Psoas muscle (tissue), 8 donors: ENCODE data around the gene FOSL1. TPM values are rescaled to one million over a fixed set of nuclear protein-coding genes. Genes with fewer than 3 reads are reported as not detected.
A peak's percentile ranks its signal among the peaks of the same experiment; 100 is the strongest.

Experiments used
- ATAC-seq, 4 donors: fragments of 200-7000 bp; cut with Tn5 transposase; one replicate each; pipeline ENCODE4 v1.9.1; 2020; ENCODE audit warnings: moderate library complexity in 3 of 4, mild to moderate bottlenecking in 2 of 4
- DNase-seq, 2 donors: peaks; one replicate each; pipeline ENCODE4 v3.0.0-alpha.2; 2020
- H3K27ac ChIP-seq: fragments of 200-600 bp; one replicate; pipeline ENCODE4 v1.8.0; 2022
- H3K27me3 ChIP-seq, 3 donors: fragments of 200-600 bp in 1 of 3; one replicate each; pipeline versions ENCODE4 v1.6.1 to v1.8.0; 2013 to 2022; ENCODE audit warnings: low read length in 2 of 3, mild to moderate bottlenecking in 2 of 3, moderate library complexity in 1 of 3; ENCODE audit not compliant: insufficient read depth in 3 of 3
- H3K36me3 ChIP-seq, 2 donors: fragments of 200-600 bp in 1 of 2; one replicate each; pipeline versions ENCODE4 v1.6.1 to v1.8.0; 2013 to 2022; ENCODE audit warnings: low read depth in 1 of 2, mild to moderate bottlenecking in 1 of 2, moderate library complexity in 1 of 2; ENCODE audit not compliant: insufficient read depth in 1 of 2
- H3K4me1 ChIP-seq: fragments of 200-600 bp; one replicate; pipeline ENCODE4 v1.8.0; 2022
- H3K4me3 ChIP-seq: fragments of 200-600 bp; one replicate; pipeline ENCODE4 v1.8.0; 2022; ENCODE audit warnings: mild to moderate bottlenecking
- H3K9me3 ChIP-seq: fragments of 200-600 bp; one replicate; pipeline ENCODE4 v1.8.0; 2022
- WGBS, 3 donors: extraction: QIAGEN DNeasy Blood & Tissue Kit; methylation state at CpG; one replicate each; pipeline versions ENCODE4 v1.1.6 to v1.1.7; 2013; 5-methylcytosine and 5-hydroxymethylcytosine counted together
- intact Hi-C, 2 donors: fragments of 100-400 bp; cut with DNase I; formaldehyde crosslinking; loops; one replicate each; pipeline versions ENCODE4 v1.11.0 to v1.14.2; 2022
- polyA plus RNA-seq, 3 donors: library from polyadenylated mRNA; stranded (reverse); fragments of 200-250 nt; gene quantifications; one replicate each; pipeline ENCODE4 v1.2.3, GENCODE V29; 2013
- total RNA-seq, 4 donors: library from RNA; stranded (reverse); fragmentation: NEBNext Ultra II Directional in 2 of 4; extraction: Animal tissue kit (Norgen Biotek cat#: 25700) in 2 of 4; gene quantifications; one replicate each; pipeline versions ENCODE4 v1.2.1 to v1.2.4, GENCODE V29; 2021 to 2023
- TF ChIP-seq, protein P1 (sequence below): fragments of 200-600 bp; IDR thresholded peaks from one replicate; pipeline ENCODE4 v1.8.0; 2022; ENCODE audit warnings: antibody characterized with exemption
- donor health status: healthy with polysubstance abuse.
- donor health status: DM: no; HTN: no; CAD: no; lungs with moderate emphysema.
- donor health status: Bipolar disorder and iron deficiency.
- donor health status: healthy.
- donor health status: DM: yes; HTN: yes; CAD: no.
- donor health status: DM: no; HTN: no; CAD: no.
- donor health status: DM: no; HTN: no; CAD: no.
- donor health status: DM: yes; HTN: yes; CAD: no.

The FOSL1 gene
- total and polyA plus RNA-seq, 7 donors = 0.75 to 257 (median 10.4) TPM

DNA sequence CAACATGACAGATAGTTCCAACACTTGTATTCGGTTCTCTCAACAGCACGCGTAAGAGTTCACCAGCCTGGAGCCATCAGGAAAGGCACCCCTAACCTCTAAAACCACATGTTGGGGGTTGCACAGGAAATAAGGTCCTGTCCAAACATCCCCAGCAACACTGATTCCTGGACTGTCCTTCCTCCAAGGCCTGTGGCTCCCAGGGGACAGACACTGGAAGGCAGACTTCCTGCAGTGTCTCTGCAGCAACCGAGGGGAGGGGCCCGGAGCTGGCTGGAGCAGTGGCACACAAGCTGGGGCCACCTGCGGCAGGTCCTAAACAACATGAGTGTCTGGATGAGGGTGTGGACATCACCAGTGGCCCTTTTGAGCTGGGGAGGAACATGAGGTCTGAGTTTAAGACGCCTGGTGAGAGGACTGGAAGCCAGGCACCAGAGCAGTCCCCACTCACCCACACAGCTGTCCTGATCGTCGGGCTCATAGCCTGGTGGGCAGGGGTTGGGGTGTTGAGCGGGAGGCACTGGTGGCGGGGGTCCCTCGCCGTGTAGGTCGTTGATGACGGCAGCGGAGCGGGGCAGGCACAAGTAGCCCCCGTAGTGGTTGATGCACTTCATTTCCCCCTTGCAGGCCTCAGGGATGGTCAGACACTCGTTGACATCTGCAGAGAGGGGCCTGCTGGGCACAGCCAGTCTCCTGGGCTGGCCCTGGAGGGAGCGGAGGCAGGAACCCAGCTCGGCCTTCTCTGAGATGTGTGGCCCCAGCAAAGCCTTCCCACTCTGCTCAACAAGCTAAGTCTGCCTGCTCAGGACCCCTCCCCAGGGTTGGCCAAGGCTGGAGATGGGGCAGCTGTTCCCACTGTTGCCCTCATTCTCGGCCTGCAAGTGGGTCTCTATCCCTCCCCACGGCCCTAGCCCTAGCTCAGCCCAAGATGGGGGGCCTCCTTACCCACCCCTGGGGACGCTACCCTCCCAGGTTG lies 29.2 kb downstream of the FOSL1 start:
- WGBS, 3 donors = 68 to 72% (median 71%) methylated on average over 24 of the region's 24 CpGs
- H3K27ac ChIP-seq = peak overlapping the region; percentile 81
- no peak for ATAC-seq
- intact Hi-C loops = no loop called here
- H3K4me1 ChIP-seq = peaks cover 12% of the 10 kb centered on the region
- peak; percentile 60 to 67 for DNase-seq
- H3K4me3 ChIP-seq = peak overlapping the region; percentile 75
- H3K9me3 ChIP-seq = no peaks in the 10 kb centered on the region
- peaks cover 0 to 47% of the 10 kb centered on the region in 2 donors for H3K36me3 ChIP-seq
- H3K27me3 ChIP-seq = no peaks in the 10 kb centered on the region
- TF ChIP-seq, protein P1, sequence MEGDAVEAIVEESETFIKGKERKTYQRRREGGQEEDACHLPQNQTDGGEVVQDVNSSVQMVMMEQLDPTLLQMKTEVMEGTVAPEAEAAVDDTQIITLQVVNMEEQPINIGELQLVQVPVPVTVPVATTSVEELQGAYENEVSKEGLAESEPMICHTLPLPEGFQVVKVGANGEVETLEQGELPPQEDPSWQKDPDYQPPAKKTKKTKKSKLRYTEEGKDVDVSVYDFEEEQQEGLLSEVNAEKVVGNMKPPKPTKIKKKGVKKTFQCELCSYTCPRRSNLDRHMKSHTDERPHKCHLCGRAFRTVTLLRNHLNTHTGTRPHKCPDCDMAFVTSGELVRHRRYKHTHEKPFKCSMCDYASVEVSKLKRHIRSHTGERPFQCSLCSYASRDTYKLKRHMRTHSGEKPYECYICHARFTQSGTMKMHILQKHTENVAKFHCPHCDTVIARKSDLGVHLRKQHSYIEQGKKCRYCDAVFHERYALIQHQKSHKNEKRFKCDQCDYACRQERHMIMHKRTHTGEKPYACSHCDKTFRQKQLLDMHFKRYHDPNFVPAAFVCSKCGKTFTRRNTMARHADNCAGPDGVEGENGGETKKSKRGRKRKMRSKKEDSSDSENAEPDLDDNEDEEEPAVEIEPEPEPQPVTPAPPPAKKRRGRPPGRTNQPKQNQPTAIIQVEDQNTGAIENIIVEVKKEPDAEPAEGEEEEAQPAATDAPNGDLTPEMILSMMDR = no peak

DNA sequence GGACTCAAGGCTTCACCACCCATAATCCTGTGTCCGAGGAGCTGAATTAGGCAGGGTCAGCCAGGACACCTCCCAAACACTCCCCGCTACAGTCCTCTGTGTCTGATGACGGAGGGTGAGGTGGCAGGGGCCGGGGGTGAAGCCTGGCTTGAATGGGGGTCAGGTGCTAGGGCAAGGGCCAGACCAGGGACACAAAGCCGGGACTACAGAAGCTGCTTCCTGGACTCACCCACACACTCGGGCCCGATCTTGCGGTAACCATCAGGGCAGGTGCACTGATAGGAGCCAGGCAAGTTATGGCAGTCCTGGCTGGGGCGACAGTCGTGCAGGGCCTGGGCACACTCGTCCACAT lies 29.9 kb downstream of the FOSL1 start:
- peaks cover 0 to 54% of the 10 kb centered on the region in 2 donors for H3K36me3 ChIP-seq
- H3K27ac ChIP-seq = peak overlapping the region; percentile 81
- peaks cover 12% of the 10 kb centered on the region for H3K4me1 ChIP-seq
- ATAC-seq (no peak), DNase-seq (no peak)
- no peak overlapping the region for H3K4me3 ChIP-seq
- TF ChIP-seq, protein P1 = no peak
- WGBS, 3 donors = 74 to 78% (median 76%) methylated on average over 11 of the region's 11 CpGs
- H3K27me3 ChIP-seq = no peaks in the 10 kb centered on the region
- intact Hi-C loops = no loop called here
- no peaks in the 10 kb centered on the region for H3K9me3 ChIP-seq

DNA sequence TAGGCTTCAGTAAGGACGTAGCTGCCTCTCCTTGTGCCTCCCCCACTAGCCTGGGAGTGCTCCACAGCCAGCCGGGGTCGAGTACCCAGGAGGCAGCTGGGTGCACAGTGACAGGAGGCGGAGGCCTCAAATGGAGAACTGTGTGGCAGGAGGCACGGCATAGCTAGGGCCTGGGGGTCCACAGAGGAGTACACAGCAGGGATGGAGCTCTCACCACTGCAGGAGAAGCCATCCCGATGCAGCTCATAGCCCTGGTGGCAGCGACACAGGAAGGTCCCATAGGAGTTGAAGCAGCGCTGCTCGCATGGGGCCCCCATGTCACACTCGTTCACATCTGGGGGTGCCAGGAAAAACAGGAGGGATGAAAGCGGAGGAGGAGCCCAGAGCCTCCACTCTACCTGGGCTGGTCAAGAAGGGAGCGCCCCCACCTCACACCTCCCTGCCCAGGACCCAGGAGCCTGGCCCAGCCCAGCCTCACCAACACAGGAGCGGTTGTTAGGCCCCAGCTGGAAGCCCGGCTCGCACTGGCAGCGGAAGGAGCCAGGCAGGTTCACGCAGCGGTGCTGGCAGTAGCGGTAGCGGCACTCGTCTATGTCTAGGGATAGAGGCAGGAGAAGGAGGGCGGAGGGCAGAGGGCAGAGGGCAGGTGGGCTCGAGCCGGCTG lies 30.4 kb downstream of the FOSL1 start:
- DNase-seq (no peak), ATAC-seq (no peak)
- no peaks in the 10 kb centered on the region for H3K9me3 ChIP-seq
- peaks cover 0 to 59% of the 10 kb centered on the region in 2 donors for H3K36me3 ChIP-seq
- intact Hi-C loops = no loop called here
- H3K4me3 ChIP-seq = no peak overlapping the region
- TF ChIP-seq, protein P1 = no peak
- 79 to 84% (median 82%) methylated on average over 24 of the region's 24 CpGs for WGBS, 3 donors
- H3K27ac ChIP-seq = no peak overlapping the region
- H3K4me1 ChIP-seq = peaks cover 12% of the 10 kb centered on the region
- no peaks in the 10 kb centered on the region for H3K27me3 ChIP-seq

DNA sequence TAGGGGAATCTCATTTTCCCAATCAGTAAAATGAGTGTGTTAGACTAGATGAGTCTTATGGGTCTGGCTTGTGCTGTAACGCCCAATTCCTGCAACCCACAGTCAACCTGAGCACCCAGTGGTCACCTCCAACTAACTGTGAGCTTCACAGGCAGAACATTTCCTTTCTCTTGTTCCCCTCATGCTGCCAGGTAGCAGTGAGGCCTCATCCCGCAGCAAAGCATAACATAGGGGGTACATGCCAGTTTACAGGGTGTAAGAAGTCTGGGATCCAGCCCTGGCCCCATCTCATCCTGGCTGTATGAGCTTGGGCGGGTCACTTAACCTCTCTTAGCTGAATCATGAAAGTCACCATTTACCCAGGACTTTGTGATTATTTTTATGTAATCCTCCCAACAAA lies 31.3 kb downstream of the FOSL1 start:
- intact Hi-C loops = no loop called here
- Histone ChIP-seq H3K4me1 (peaks cover 12% of the 10 kb centered on the region), H3K4me3 (no peak overlapping the region), H3K27me3 (no peaks in the 10 kb centered on the region), H3K9me3 (no peaks in the 10 kb centered on the region), H3K36me3 (peaks cover 0 to 67% of the 10 kb centered on the region in 2 donors), H3K27ac (no peak overlapping the region)
- ATAC-seq = no peak
- WGBS, 3 donors = 86 to 94% (median 87%) methylated on average over 3 of the region's 3 CpGs
- DNase-seq = no peak
- TF ChIP-seq, protein P1 = no peak
